Left ventricle myocardium superior (tissue), 1 donor: ENCODE measurements around the gene ARL1. TPM values are rescaled to one million over a fixed set of nuclear protein-coding genes. Genes with fewer than 3 reads are reported as not detected.

ENCODE experiments used
- ATAC-seq: fragments of 200-7000 bp; cut with Tn5 transposase; one replicate; pipeline ENCODE4 v1.9.1; 2020; ENCODE audit warnings: mild to moderate bottlenecking, moderate library complexity
- DNase-seq: peaks from one replicate; pipeline ENCODE4 v3.0.0-alpha.2; 2020
- intact Hi-C: fragments of 100-400 bp; cut with micrococcal nuclease; formaldehyde crosslinking; loops from one replicate; pipeline ENCODE4 v1.11.0; 2022
- total RNA-seq: library from RNA; stranded (reverse); fragmentation: NEBNext Ultra II Directional; extraction: Animal tissue kit (Norgen Biotek cat#: 25700); gene quantifications from one replicate; pipeline ENCODE4 v1.2.1, GENCODE V29; 2021
- donor health status: DM: no; HTN: yes; CAD: no; lungs with severe emphysema.

The ARL1 gene
- total RNA-seq, 1 donor from 2014 or later = 104 TPM

DNA sequence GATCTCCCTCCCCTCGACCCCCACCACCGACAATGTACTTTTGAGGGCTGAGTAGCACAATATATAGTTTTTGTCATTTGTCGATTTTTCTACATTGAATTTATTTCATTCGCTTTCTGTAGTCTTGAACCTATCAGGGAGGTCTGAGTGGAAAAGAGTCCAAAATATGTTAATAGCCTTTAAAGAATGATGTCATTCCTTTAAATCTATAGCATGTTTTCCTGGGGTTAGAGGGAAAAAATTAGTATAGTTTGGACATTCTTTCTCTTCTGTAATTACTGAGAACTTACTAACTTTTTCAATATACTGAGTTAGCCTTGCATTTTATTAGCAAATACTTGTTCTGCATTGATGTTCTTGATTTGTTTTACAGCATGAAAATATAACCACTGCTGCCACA, 55.9 kb downstream of the ARL1 start:
- no peak for DNase-seq
- intact Hi-C loops = no loop called here
- no peak for ATAC-seq

DNA sequence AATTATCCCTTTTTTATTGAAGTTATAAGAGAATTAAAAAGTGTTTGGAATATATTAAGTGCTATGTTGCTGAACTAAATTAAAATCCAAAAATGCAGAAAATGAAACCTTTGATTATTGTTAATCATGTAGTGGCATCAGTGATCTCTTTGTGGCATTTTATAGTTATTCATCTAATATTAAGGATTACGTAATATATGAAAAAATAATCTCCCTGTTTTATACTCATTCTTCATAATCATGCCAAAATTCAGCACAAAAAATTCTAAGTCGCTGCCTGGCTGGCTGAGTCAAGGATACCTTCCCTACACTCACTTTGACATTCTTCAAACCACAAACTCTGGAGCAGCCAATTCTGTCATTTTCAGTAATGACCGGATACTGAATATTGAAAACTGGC, 63.7 kb downstream of the ARL1 start:
- DNase-seq (no peak), ATAC-seq (no peak)
- intact Hi-C loops = no loop called here

Other genes starting within 250 kb of the ARL1 start
- not detected for gene SLC5A8, start 197.5 kb downstream of the ARL1 start, total RNA-seq
- gene UTP20, start 127.7 kb downstream of the ARL1 start, total RNA-seq = 6.2 TPM
- not detected for gene SPIC, start 67.6 kb upstream of the ARL1 start, total RNA-seq
- 3.9 TPM for gene MYBPC1, start 187.2 kb upstream of the ARL1 start, total RNA-seq